H1 (cell line): ENCODE data around the gene HK2. TPM values are rescaled to one million over a fixed set of nuclear protein-coding genes. Genes with fewer than 3 reads are reported as not detected.

ENCODE experiments used
- CTCF ChIA-PET: fragments of 300-600 bp; sonication (Branson Sonifier 250); formaldehyde crosslinking; loops from one replicate; lab custom pipeline; 2021; ENCODE audit not compliant: partially characterized antibody; lab: Charles Lee
- POLR2A ChIA-PET: fragments of 300-600 bp; sonication (Branson Sonifier 250); formaldehyde crosslinking; loops from one replicate; lab custom pipeline; 2021; ENCODE audit warnings: inconsistent platforms; ENCODE audit not compliant: partially characterized antibody; lab: Charles Lee
- DNase-seq, 2 experiments: peaks; one replicate each; pipeline versions ENCODE4 v3.0.0 to v3.0.0-alpha.2; 2010 to 2022; ENCODE audit warnings: low spot score in 2 of 2, low read depth in 1 of 2, mixed read lengths in 1 of 2
- FAIRE-seq: peaks from 2 replicates; lab custom pipeline; 2011; peaks lifted over from hg19 to GRCh38; lab: Jason Lieb, UNC
- H2AFZ ChIP-seq: 2 replicates; pipeline ENCODE4 v1.8.1; 2012; ENCODE audit warnings: low read length, inconsistent platforms
- H2AK5ac ChIP-seq: 2 replicates; pipeline ENCODE4 v1.6.1; 2013; ENCODE audit warnings: low read depth, low read length
- H2BK120ac ChIP-seq: replicated peaks from 2 replicates; pipeline ENCODE3; 2013; ENCODE audit warnings: low read depth, low read length, inconsistent platforms
- H2BK12ac ChIP-seq: 2 replicates; pipeline ENCODE4 v1.6.1; 2013; ENCODE audit warnings: low read depth, low read length
- H2BK15ac ChIP-seq: 2 replicates; pipeline ENCODE4 v1.6.1; 2013; ENCODE audit warnings: low read length
- H2BK20ac ChIP-seq: 2 replicates; pipeline ENCODE4 v1.6.1; 2013; ENCODE audit warnings: low read length
- H2BK5ac ChIP-seq: 2 replicates; pipeline ENCODE4 v1.6.1; 2013; ENCODE audit warnings: low read depth, low read length
- H3K14ac ChIP-seq: 2 replicates; pipeline ENCODE4 v1.6.1; 2013; ENCODE audit warnings: inconsistent platforms; ENCODE audit not compliant: insufficient read length
- H3K18ac ChIP-seq: 2 replicates; pipeline ENCODE4 v1.6.1; 2013; ENCODE audit warnings: low read length; ENCODE audit errors: extremely low read depth
- H3K23ac ChIP-seq: 2 replicates; pipeline ENCODE4 v1.6.1; 2013; ENCODE audit warnings: inconsistent platforms; ENCODE audit not compliant: insufficient read length
- H3K23me2 ChIP-seq: 2 replicates; pipeline ENCODE4 v1.6.1; 2013; ENCODE audit warnings: low read depth, low read length
- H3K27ac ChIP-seq: 2 replicates; pipeline ENCODE4 v1.6.1; 2011; ENCODE audit warnings: low read depth, low read length, inconsistent platforms
- H3K27me3 ChIP-seq, 4 experiments: replicated peaks in 1 of 4; 1 replicate in 1 of 4; 2 replicates in 3 of 4; pipeline versions ENCODE4 v1.6.1 to v1.8.1; 2011 to 2013; ENCODE audit warnings: low read length in 3 of 4, mild to moderate bottlenecking in 3 of 4, inconsistent platforms in 2 of 4, mixed read lengths in 2 of 4, moderate library complexity in 1 of 4; ENCODE audit not compliant: control insufficient read depth in 3 of 4, insufficient read depth in 3 of 4; ENCODE audit errors: extremely low read depth in 1 of 4
- H3K36me3 ChIP-seq, 4 experiments: 2 replicates each; pipeline versions ENCODE4 v1.6.1 to v1.8.1; 2011 to 2013; ENCODE audit warnings: mild to moderate bottlenecking in 4 of 4, low read length in 3 of 4, moderate library complexity in 2 of 4, control low read depth in 1 of 4, inconsistent platforms in 1 of 4; ENCODE audit not compliant: insufficient read depth in 4 of 4, control insufficient read depth in 2 of 4
- H3K4ac ChIP-seq: replicated peaks from 2 replicates; pipeline ENCODE3; 2013; ENCODE audit warnings: low read length, low read depth, mixed read lengths, inconsistent platforms; ENCODE audit not compliant: insufficient read length
- H3K4me1 ChIP-seq, 4 experiments: replicated peaks in 1 of 4; 1 replicate in 1 of 4; 2 replicates in 3 of 4; pipeline versions ENCODE4 v1.6.1 to v1.8.1; 2011 to 2013; ENCODE audit warnings: low read length in 3 of 4, inconsistent platforms in 2 of 4, mixed read lengths in 1 of 4; ENCODE audit not compliant: insufficient read depth in 4 of 4, control insufficient read depth in 3 of 4
- H3K4me2 ChIP-seq, 2 experiments: 2 replicates each; pipeline versions ENCODE4 v1.6.1 to v1.8.1; 2011 to 2013; ENCODE audit warnings: low read depth in 2 of 2, low read length in 2 of 2, control low read depth in 1 of 2, inconsistent platforms in 1 of 2, mild to moderate bottlenecking in 1 of 2; ENCODE audit not compliant: insufficient read depth in 1 of 2
- H3K4me3 ChIP-seq, 4 experiments: fragments of 200-600, 300-600 bp in 1 of 4; sonication (generic), shearing (Covaris generic), sonication (Bioruptor Twin) in 1 of 4; 2 replicates each; pipeline versions ENCODE4 v1.5.1 to v1.8.1; 2011 to 2016; ENCODE audit warnings: low read length in 4 of 4, low read depth in 3 of 4, control low read depth in 2 of 4, inconsistent platforms in 2 of 4, mild to moderate bottlenecking in 2 of 4, mixed read lengths in 1 of 4, moderate library complexity in 1 of 4; ENCODE audit not compliant: insufficient read depth in 2 of 4; ENCODE audit errors: extremely low read depth in 1 of 4
- H3K56ac ChIP-seq: replicated peaks from 2 replicates; pipeline ENCODE3; 2013; ENCODE audit warnings: low read depth, mild to moderate bottlenecking, mixed read lengths, low read length, inconsistent platforms; ENCODE audit not compliant: insufficient read length
- H3K79me1 ChIP-seq: 2 replicates; pipeline ENCODE4 v1.6.1; 2013; ENCODE audit warnings: low read depth, low read length, control low read depth
- H3K79me2 ChIP-seq, 2 experiments: 2 replicates each; pipeline versions ENCODE4 v1.6.1 to v1.8.1; 2012 to 2013; ENCODE audit warnings: low read length in 2 of 2, mild to moderate bottlenecking in 2 of 2, inconsistent platforms in 1 of 2; ENCODE audit not compliant: insufficient read depth in 2 of 2, control insufficient read depth in 1 of 2
- H3K9ac ChIP-seq, 4 experiments: replicated peaks in 1 of 4; 1 replicate in 1 of 4; 2 replicates in 3 of 4; pipeline versions ENCODE4 v1.6.1 to v1.8.1; 2011 to 2013; ENCODE audit warnings: low read depth in 3 of 4, low read length in 3 of 4, control low read depth in 2 of 4, mild to moderate bottlenecking in 2 of 4, moderate library complexity in 2 of 4, inconsistent platforms in 1 of 4; ENCODE audit errors: extremely low read depth in 1 of 4
- H3K9me3 ChIP-seq, 2 experiments: 2 replicates each; pipeline versions ENCODE4 v1.6.1 to v1.8.1; 2012 to 2013; ENCODE audit warnings: mild to moderate bottlenecking in 2 of 2, moderate library complexity in 2 of 2, control low read depth in 1 of 2, inconsistent platforms in 1 of 2, low read depth in 1 of 2, low read length in 1 of 2, mixed read lengths in 1 of 2; ENCODE audit not compliant: insufficient read depth in 2 of 2
- H4K20me1 ChIP-seq, 2 experiments: replicated peaks in 1 of 2; 2 replicates each; pipeline versions ENCODE3 to v1.8.1; 2011 to 2013; ENCODE audit warnings: inconsistent platforms in 2 of 2, low read length in 2 of 2, mild to moderate bottlenecking in 1 of 2; ENCODE audit not compliant: insufficient read depth in 2 of 2, control insufficient read depth in 1 of 2
- H4K5ac ChIP-seq: 2 replicates; pipeline ENCODE4 v1.6.1; 2013; ENCODE audit warnings: low read length, low read depth, mixed read lengths, inconsistent platforms; ENCODE audit not compliant: insufficient read length
- H4K8ac ChIP-seq: 2 replicates; pipeline ENCODE4 v1.8.0; 2013; ENCODE audit warnings: mild to moderate bottlenecking, moderate library complexity, low read length, inconsistent platforms; ENCODE audit not compliant: insufficient read depth; ENCODE audit errors: extremely low read depth
- H4K91ac ChIP-seq: replicated peaks from 2 replicates; pipeline ENCODE3; 2013; ENCODE audit warnings: low read length, mixed read lengths, inconsistent platforms; ENCODE audit not compliant: insufficient read length
- ATF3 ChIP-seq: IDR thresholded peaks from 2 replicates; pipeline ENCODE4 v1.6.1; 2011; ENCODE audit warnings: low read depth, mild to moderate bottlenecking, low read length; ENCODE audit not compliant: insufficient read depth
- CEBPB ChIP-seq: IDR thresholded peaks from 2 replicates; pipeline ENCODE4 v1.6.1; 2012; ENCODE audit warnings: low read depth, low read length
- SUZ12 ChIP-seq: fragments of 200-600 bp; sonication (generic); IDR thresholded peaks from 2 replicates; pipeline ENCODE4 v1.6.1; 2012; ENCODE audit warnings: mild to moderate bottlenecking, inconsistent platforms, low read length, moderate library complexity, mixed read lengths
- WGBS, 2 experiments: shearing (Covaris generic) in 1 of 2; methylation state at CpG; one replicate each; pipeline versions ENCODE4 v1.1.6 to v1.1.7; 2013 to 2015; ENCODE audit warnings: low lambda C conversion rate in 2 of 2, mixed read lengths in 2 of 2, inconsistent platforms in 1 of 2, low coverage in 1 of 2, missing lambda C conversion rate in 1 of 2; ENCODE audit not compliant: insufficient replicate concordance in 2 of 2, insufficient coverage in 1 of 2, insufficient read length in 1 of 2; ENCODE audit errors: extremely low coverage in 1 of 2, missing lambda C conversion rate in 1 of 2; 5-methylcytosine and 5-hydroxymethylcytosine counted together
- polyA plus RNA-seq, 7 experiments: library from polyadenylated mRNA; depleted of rRNA in 3 of 7; stranded (reverse) in 5 of 7; unstranded in 2 of 7; fragments of >200 nt in 5 of 7; fragments of 200-250 nt in 2 of 7; gene quantifications; 1 replicate in 5 of 7; 2 replicates in 1 of 7; 4 replicates in 1 of 7; pipeline versions ENCODE4 v1.2.1 to v1.2.3, GENCODE V29; 2011 to 2013; ENCODE audit warnings: missing spikeins in 2 of 7, mixed read lengths in 2 of 7
- total RNA-seq: library from RNA; stranded (reverse); fragmentation: NEBNext Ultra II Directional; extraction: Animal tissue kit (Norgen Biotek cat#: 25700); gene quantifications from 2 replicates; pipeline ENCODE4 v1.2.1, GENCODE V29; 2021

HK2 gene
- total and polyA plus RNA-seq, 2 of the 8 experiments (the other 6 are each of a cell fraction or from before 2014, with no cell fraction given), result 22.1 to 61.9 TPM

GRCh38 chr2:74821177-74822126 lies 12.5 kb upstream of the HK2 start:
- Histone ChIP-seq H2BK15ac (no peak overlapping the region), H3K79me2 (no peaks in the 10 kb centered on the region), H3K9me3 (no peaks in the 10 kb centered on the region), H2AFZ (no peak overlapping the region), H3K14ac (no peak overlapping the region), H2BK5ac (no peak overlapping the region), H3K23ac (no peak overlapping the region), H4K8ac (no peak overlapping the region), H3K9ac (no peak overlapping the region), H2BK12ac (no peak overlapping the region), H3K4ac (no peak overlapping the region), H3K36me3 (no peaks in the 10 kb centered on the region), H2AK5ac (no peak overlapping the region), H4K20me1 (no peaks in the 10 kb centered on the region), H2BK120ac (no peak overlapping the region), H3K23me2 (no peaks in the 10 kb centered on the region), H3K4me3 (no peak overlapping the region), H2BK20ac (no peak overlapping the region), H4K91ac (no peak overlapping the region), H3K27me3 (no peaks in the 10 kb centered on the region; a peak in 1 of 7 replicates), H4K5ac (no peak overlapping the region), H3K18ac (no peak overlapping the region), H3K4me2 (no peak overlapping the region), H3K27ac (no peak overlapping the region), H3K79me1 (no peaks in the 10 kb centered on the region), H3K56ac (no peak overlapping the region), H3K4me1 (peaks cover 0 to 5% (median 0%) of the 10 kb centered on the region in 4 experiments; a peak in 2 of 7 replicates)
- 92% methylated on average over 3 of the region's 3 CpGs; no CpG with 5 or more reads in 1 of the 2 experiments for whole genome bisulfite sequencing, 2 experiments
- FAIRE-seq (no peak), DNase-seq (no peak)
- ChIA-PET CTCF (interaction anchor here (0.7 to 6.0 kb wide), 2 partner anchors 14 to 133 kb away, joined by 3 to 33 read pairs; partner anchors contain the start of gene HK2), POLR2A (interaction anchor here (5.9 kb wide), 1 partner anchor 14 kb away, joined by 45 read pairs; the partner anchor contains the start of gene HK2)
- TF ChIP-seq SUZ12 (no peak), ATF3 (no peak), CEBPB (peak; percentile 17; the same call in 1 of the 2 replicates)
